A549 (cell line): ENCODE data around the gene ZG16.

Experiments used
- ATOH8 ChIP-seq: fragments of 250-450 bp; sonication (Bioruptor Pico); IDR thresholded peaks from 2 replicates; pipeline ENCODE4 v1.5.0; 2020; ENCODE audit warnings: low read depth, mild to moderate bottlenecking, moderate library complexity
- CHD2 ChIP-seq: fragments of 150-350 bp; IDR thresholded peaks from 2 replicates; pipeline ENCODE4 v1.6.1; 2014; ENCODE audit warnings: low read length; ENCODE audit not compliant: partially characterized antibody
- EP300 ChIP-seq, 2 experiments: fragments of >200 bp; sonication (Bioruptor Twin); formaldehyde crosslinking; IDR thresholded peaks; 2 replicates in 1 of 2; 3 replicates in 1 of 2; pipeline ENCODE4 v1.6.1; 2016 to 2017
- FOSB ChIP-seq: fragments of 250-450 bp; sonication (Bioruptor Pico); IDR thresholded peaks from 2 replicates; pipeline ENCODE4 v1.5.0; 2020; ENCODE audit warnings: mild to moderate bottlenecking, moderate library complexity
- JUNB ChIP-seq: fragments of >200 bp; sonication (Bioruptor Twin); formaldehyde crosslinking; IDR thresholded peaks from 2 replicates; pipeline ENCODE4 v1.6.1; 2016
- MYC ChIP-seq: IDR thresholded peaks from 2 replicates; pipeline ENCODE4 v1.6.1; 2012; ENCODE audit warnings: mild to moderate bottlenecking, inconsistent platforms, low read length, improper control_type of control experiment, borderline replicate concordance
- POLR2A ChIP-seq: IDR thresholded peaks from 2 replicates; pipeline ENCODE4 v1.6.1; 2012; ENCODE audit warnings: mild to moderate bottlenecking, low read length
- SMC3 ChIP-seq: fragments of >200 bp; sonication (Bioruptor Twin); formaldehyde crosslinking; IDR thresholded peaks from 3 replicates; pipeline ENCODE4 v1.6.1; 2018; ENCODE audit warnings: inconsistent platforms
- TF ChIP-seq, protein P1 (sequence below): fragments of >200 bp; sonication (Bioruptor Twin); formaldehyde crosslinking; IDR thresholded peaks from 3 replicates; pipeline ENCODE4 v1.5.1; 2016
- TF ChIP-seq, protein P2 (sequence below): IDR thresholded peaks from 2 replicates; pipeline ENCODE4 v1.6.1; 2012

DNA sequence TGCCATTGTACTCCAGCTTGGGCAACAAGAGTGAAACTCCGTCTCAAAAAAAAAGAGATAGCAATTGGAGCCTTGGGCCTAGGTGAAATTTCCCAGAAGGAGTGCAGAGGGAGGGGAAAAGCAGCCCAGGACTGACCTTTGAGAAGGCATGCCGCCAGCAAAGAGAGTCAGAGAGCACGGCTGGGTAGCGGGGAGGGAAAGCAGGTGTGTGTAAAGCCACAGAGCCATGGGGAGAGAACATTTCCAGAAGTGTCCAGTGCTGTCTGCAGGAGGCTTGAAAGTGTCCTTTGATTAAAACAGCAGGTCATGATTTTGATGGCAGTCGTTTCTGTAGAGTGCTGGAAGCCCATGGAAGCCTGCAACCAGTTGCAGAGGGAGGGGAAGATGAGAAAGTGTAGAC lies 40.3 kb upstream of the ZG16 start:
- TF ChIP-seq CHD2 = no peak
- TF ChIP-seq, protein P1, sequence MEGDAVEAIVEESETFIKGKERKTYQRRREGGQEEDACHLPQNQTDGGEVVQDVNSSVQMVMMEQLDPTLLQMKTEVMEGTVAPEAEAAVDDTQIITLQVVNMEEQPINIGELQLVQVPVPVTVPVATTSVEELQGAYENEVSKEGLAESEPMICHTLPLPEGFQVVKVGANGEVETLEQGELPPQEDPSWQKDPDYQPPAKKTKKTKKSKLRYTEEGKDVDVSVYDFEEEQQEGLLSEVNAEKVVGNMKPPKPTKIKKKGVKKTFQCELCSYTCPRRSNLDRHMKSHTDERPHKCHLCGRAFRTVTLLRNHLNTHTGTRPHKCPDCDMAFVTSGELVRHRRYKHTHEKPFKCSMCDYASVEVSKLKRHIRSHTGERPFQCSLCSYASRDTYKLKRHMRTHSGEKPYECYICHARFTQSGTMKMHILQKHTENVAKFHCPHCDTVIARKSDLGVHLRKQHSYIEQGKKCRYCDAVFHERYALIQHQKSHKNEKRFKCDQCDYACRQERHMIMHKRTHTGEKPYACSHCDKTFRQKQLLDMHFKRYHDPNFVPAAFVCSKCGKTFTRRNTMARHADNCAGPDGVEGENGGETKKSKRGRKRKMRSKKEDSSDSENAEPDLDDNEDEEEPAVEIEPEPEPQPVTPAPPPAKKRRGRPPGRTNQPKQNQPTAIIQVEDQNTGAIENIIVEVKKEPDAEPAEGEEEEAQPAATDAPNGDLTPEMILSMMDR = no peak
- TF ChIP-seq FOSB (CRISPR knock-in tag) = no peak
- TF ChIP-seq SMC3 = no peak
- no peak for TF ChIP-seq MYC
- TF ChIP-seq EP300 (IDR thresholded peaks at IDR 0.05) = no peak
- TF ChIP-seq ATOH8 (CRISPR knock-in tag) = no peak
- TF ChIP-seq, protein P2, sequence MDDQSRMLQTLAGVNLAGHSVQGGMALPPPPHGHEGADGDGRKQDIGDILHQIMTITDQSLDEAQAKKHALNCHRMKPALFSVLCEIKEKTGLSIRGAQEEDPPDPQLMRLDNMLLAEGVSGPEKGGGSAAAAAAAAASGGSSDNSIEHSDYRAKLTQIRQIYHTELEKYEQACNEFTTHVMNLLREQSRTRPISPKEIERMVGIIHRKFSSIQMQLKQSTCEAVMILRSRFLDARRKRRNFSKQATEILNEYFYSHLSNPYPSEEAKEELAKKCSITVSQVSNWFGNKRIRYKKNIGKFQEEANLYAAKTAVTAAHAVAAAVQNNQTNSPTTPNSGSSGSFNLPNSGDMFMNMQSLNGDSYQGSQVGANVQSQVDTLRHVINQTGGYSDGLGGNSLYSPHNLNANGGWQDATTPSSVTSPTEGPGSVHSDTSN = no peak
- TF ChIP-seq JUNB = no peak
- TF ChIP-seq POLR2A = no peak
